GM12801 (cell line): ENCODE results near the gene FOXK1.

Experiments
- CTCF ChIP-seq: IDR thresholded peaks from one replicate; pipeline ENCODE4 v1.5.1; 2011; ENCODE audit warnings: control low read depth; ENCODE audit not compliant: insufficient read length; ENCODE audit errors: extremely low read depth

The FOXK1 gene

GRCh38 chr7:4768597-4769569 is 86.8 kb downstream of the FOXK1 start:
- no peak for TF ChIP-seq CTCF

- no peak for TF ChIP-seq CTCF
Observed at GRCh38 chr7:4769761-4770160, 87.7 kb downstream of the FOXK1 start.

GRCh38 chr7:4770886-4771285 is 88.8 kb downstream of the FOXK1 start:
- no peak for TF ChIP-seq CTCF

- TF ChIP-seq CTCF, result no peak
Observed at GRCh38 chr7:4771737-4772136, 89.6 kb downstream of the FOXK1 start.

GRCh38 chr7:4772306-4772705 is 90.2 kb downstream of the FOXK1 start:
- no peak for TF ChIP-seq CTCF

GRCh38 chr7:4774007-4774406 is 91.9 kb downstream of the FOXK1 start:
- no peak for TF ChIP-seq CTCF

- TF ChIP-seq CTCF, result no peak
Observed at GRCh38 chr7:4774658-4775249, 92.7 kb downstream of the FOXK1 start.
